DMS153 treated with DMSO at 0.1 percent for 48 hours (cell line): Measurements from ENCODE around the gene RAE1.
"Not testable (repeated sequence)": the region's sequence is repeated elsewhere in the genome, so short reads cannot be mapped to it uniquely, and the experiment has no call there.

Experiments used
- DNase-seq: peaks from one replicate; lab custom pipeline; 2025; ENCODE audit not compliant: unreplicated experiment; lab: John Stamatoyannopoulos, UW

Gene RAE1

GRCh38 chr20:57411406-57412283 lies 60.6 kb downstream of the RAE1 start:
- no peak for DNase-seq

GRCh38 chr20:57412347-57413029 lies 61.4 kb downstream of the RAE1 start:
- DNase-seq = no peak

GRCh38 chr20:57413986-57414385 lies 62.9 kb downstream of the RAE1 start:
- no peak for DNase-seq

- DNase-seq = no peak
These were observed 64.0 kb downstream of the RAE1 start for GRCh38 chr20:57414867-57415592.

DNA sequence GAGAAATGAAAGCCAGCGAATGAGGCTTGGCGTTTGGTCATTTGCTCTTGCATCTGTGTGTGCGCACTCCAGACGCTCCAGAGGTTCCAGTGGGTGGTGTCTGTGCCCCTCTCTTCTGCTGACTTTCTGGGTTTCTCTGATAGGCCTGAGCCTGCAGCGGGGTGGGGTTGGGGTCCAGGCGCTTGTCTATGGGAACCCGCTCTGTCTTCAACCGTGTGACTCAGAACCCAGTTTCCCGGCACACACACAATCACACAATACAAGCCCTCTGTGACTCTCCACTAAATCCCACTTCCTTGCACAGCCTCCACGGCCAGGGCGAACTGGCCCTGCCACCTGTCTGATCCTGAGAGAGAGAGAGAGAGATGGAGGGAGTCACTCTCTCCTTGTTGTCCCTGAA lies 64.7 kb downstream of the RAE1 start:
- DNase-seq = no peak

DNA sequence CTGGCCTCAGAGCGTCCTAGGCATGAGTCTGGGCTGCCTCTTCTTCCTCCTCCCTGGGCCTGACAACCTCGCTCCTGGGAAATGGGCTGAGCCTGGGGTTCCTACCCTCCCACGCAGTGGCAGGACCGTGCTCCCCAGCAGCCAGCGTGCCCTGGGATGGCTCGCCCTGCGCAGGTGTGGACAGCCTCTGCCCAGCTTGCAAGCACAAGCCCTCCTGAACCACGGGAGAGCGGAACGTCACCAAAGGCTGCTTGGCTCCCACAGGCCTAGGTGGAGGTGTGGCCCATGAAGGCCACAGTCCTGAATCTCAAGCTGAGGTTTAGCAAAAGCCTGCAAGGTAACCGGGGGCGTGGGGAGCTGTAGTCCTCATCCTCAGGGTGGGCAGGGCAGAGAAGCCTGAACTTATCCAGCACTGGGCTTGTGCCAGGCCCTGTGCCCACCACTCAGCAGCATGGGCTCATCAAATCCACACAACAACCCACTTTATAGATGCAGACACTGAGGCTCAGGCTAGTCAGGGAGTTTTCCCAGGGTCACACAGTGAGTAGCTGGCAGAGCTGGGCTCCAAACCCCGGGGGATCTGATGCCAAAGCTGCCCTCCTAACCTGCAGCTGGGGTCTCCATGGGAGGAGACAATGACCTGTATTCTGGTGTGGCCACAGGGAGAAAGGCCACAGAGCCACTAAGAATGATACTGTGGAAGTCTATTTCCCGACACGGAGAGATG lies 65.4 kb downstream of the RAE1 start:
- no peak for DNase-seq

GRCh38 chr20:57417051-57417689 lies 66.1 kb downstream of the RAE1 start:
- no peak for DNase-seq

GRCh38 chr20:57417830-57418780 lies 67.0 kb downstream of the RAE1 start:
- DNase-seq = no peak

GRCh38 chr20:57419479-57419878 lies 68.4 kb downstream of the RAE1 start:
- not testable (repeated sequence) for DNase-seq

GRCh38 chr20:57420571-57421252 lies 69.7 kb downstream of the RAE1 start:
- no peak for DNase-seq

DNA sequence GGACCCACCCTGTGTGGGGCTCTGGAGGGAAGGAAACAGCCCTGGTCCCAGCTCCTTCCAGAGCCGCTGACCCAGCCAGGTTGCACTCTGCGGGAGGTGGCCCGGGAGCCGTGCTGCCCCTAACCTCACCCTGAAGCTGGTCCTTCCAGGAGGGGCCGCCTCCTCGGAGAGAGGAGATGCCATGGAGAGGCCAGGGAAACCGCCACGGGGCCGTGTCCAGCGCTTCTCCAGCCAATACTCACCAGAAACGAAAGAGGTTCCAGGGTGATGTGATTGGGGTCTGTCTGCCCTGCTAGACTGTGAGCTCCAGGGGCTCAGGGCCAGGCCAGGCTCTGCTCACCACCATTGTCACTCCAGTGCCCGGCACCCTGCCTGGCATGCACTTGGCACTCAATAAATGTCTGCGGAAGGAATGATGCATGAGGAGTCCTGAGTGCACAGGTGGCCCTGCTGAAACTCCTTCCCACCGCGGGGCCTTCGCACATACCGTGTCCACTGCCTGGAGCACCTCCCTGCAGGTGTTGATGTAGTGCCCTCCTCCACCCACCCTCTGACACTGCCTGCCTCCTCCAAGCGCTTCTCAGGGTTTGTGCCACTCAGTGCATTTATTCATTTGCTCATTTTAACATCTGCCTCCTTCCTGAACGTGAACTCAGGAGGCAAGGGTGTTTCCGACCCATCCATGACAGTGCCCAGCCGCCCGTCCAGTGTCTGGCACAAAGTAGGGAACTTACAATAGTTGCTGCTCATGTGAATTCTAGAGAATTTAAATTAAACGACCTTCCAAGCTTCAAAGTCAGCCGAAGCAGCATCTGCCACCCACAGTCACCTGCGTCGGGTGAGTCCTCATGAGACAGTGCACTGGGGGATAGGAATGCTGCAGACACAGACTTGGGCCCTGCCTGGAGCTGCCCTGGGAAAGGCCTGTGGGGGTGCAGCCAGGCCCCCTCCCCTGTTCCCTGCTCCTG lies 70.5 kb downstream of the RAE1 start:
- DNase-seq = no peak

DNA sequence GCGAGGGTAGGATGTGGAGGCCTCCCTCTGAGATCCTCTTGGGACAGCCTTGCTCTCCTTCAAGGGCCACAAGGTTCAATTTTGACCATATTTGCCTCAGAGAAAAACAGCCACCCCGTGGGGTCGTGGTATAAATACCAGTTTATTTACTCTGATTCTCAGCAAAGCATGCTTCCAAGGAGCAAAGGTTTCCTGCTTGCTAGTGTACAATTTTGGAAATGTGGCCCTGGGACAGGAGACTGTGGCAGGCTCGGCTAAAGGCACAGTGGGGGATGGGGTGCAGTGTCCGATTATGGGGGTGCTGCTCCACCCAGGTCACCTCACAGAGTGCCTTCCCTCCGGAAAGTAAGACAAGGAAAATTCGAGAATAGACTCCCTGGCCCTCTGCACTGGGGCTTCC lies 71.2 kb downstream of the RAE1 start:
- no peak for DNase-seq

DNA sequence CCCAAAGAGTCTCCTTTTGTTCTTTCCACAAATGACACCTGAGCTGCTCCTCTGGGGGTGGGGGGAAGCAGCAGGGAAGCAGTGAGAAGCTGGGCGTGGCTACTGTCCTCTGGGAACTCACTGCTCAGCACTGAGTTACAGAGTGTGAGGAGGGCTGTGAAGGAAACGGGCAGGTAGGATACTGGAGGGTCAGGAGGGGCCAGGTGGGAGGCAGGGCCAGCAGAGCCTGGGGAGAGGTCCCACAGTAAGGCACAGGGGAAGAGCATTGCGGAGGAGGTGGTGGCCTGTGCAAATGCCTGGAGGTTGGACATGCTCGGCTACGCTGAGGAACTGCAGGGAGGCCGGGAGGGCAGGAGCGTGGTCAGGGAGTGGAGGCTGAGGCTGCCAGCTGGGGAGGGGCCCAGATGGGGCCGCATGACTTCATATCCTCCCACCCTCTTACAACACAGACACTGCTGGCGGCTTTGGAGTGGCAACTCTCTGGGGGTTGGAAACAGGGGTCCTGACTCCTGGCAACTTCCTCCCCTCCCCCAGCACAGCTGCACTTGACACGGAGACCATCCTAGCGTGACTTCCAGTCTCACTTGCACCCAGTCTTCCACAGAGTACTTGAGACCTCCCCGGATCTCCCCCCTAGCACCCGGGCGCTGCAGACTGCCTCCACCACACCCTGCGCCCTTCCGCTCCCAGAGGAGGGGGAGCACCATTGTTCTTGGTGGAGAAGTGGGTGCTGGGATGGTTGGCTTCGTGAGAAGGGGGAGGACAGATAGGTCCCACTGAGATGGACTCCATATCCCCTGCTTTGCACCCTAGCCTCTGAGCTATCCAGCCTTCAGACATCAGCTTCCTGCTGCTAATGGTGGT lies 74.3 kb downstream of the RAE1 start:
- DNase-seq = no peak

DNA sequence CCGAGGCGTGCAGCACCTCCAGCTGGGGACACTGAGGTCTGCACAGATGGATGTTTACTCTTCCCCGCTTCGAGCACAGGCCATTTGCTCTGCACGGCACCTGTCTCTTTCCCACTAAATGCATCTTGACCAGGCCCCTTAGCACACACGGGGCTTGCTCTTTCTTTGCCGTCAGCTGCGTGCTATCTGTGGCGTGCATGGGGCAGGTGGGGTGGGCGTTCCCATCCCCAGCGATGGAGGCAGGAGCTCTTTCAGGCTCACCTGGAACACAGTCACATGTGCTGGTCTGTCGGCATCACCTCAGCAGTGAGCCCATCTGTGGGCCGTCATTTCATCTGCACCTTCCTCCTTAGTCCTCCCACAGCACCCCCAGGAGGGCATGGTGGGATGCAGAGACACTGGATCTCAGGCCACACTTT lies 75.2 kb downstream of the RAE1 start:
- peak; percentile 20 for DNase-seq

DNA sequence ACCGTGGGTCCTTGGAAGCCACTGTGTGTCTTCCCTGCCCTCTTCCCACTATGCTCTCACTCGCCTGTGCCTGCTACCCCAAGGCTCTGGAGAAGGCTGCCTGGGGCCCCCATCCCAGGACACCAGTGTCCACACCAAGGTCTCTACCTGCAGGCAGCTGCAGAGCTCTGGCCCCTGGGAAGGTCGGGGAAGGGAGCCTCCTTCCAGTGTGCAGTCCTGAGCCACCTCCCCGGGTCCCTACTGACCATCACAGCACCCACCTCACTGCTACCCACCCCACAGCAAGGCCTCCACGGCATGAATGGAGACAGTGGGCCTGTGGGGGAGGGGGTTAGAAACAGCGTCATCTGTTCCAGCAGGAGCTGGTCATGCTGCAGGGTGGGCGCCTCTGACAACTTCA lies 75.8 kb downstream of the RAE1 start:
- DNase-seq = no peak

GRCh38 chr20:57428324-57429158 lies 77.5 kb downstream of the RAE1 start:
- DNase-seq = no peak
